ENCODE results near the gene MBD5.

Gene MBD5

GRCh38 chr2:148484066-148484465, 463.2 kb downstream of the MBD5 start:
- no peak for DNase-seq

- DNase-seq, result no peak
Observed at GRCh38 chr2:148486655-148487054, 465.8 kb downstream of the MBD5 start.

GRCh38 chr2:148487439-148487838, 466.5 kb downstream of the MBD5 start:
- no peak for DNase-seq

GRCh38 chr2:148490840-148491439, 470.0 kb downstream of the MBD5 start:
- no peak for DNase-seq

GRCh38 chr2:148493822-148494563, 473.1 kb downstream of the MBD5 start:
- DNase-seq, result no peak

GRCh38 chr2:148495586-148495985, 474.7 kb downstream of the MBD5 start:
- no peak for DNase-seq

- DNase-seq, result no peak
Observed at GRCh38 chr2:148501545-148501944, 480.7 kb downstream of the MBD5 start.

GRCh38 chr2:148503516-148503915, 482.6 kb downstream of the MBD5 start:
- DNase-seq, result no peak

GRCh38 chr2:148507970-148508369, 487.1 kb downstream of the MBD5 start:
- no peak for DNase-seq

GRCh38 chr2:148508878-148509287, 488.0 kb downstream of the MBD5 start:
- no peak for DNase-seq

- peak; percentile 84 for DNase-seq
Observed at GRCh38 chr2:148509288-148509902, 488.5 kb downstream of the MBD5 start.

GRCh38 chr2:148511883-148512282, 491.0 kb downstream of the MBD5 start:
- no peak for DNase-seq

- DNase-seq, result no peak
Observed at GRCh38 chr2:148512501-148512900, 491.6 kb downstream of the MBD5 start.

- no peak for DNase-seq
Observed at GRCh38 chr2:148513427-148513826, 492.5 kb downstream of the MBD5 start.

- DNase-seq, result no peak
Observed at GRCh38 chr2:148515120-148515519, 494.2 kb downstream of the MBD5 start.

- DNase-seq, result no peak
Observed at GRCh38 chr2:148515976-148516375, 495.1 kb downstream of the MBD5 start.

- DNase-seq, result no peak
Observed at GRCh38 chr2:148517296-148517695, 496.4 kb downstream of the MBD5 start.

GRCh38 chr2:148517822-148518221, 496.9 kb downstream of the MBD5 start:
- DNase-seq, result no peak

- no peak for DNase-seq
Observed at GRCh38 chr2:148519013-148519412, 498.1 kb downstream of the MBD5 start.

- no peak for DNase-seq
Observed at GRCh38 chr2:148521181-148521580, 500.3 kb downstream of the MBD5 start.

- no peak for DNase-seq
Observed at GRCh38 chr2:148523315-148523714, 502.4 kb downstream of the MBD5 start.

GRCh38 chr2:148524519-148524919, 503.6 kb downstream of the MBD5 start:
- DNase-seq, result peak; percentile 71

GRCh38 chr2:148525130-148525529, 504.2 kb downstream of the MBD5 start:
- no peak for DNase-seq

Data from CD4-positive, alpha-beta T cell treated with Interleukin-12 subunit alpha and Interleukin-12 subunit beta, for 1 hour (primary cell).